ENCODE results near the gene KIAA0232.
A peak's percentile ranks its signal among the peaks of the same experiment; 100 is the strongest.

The KIAA0232 gene

DNA sequence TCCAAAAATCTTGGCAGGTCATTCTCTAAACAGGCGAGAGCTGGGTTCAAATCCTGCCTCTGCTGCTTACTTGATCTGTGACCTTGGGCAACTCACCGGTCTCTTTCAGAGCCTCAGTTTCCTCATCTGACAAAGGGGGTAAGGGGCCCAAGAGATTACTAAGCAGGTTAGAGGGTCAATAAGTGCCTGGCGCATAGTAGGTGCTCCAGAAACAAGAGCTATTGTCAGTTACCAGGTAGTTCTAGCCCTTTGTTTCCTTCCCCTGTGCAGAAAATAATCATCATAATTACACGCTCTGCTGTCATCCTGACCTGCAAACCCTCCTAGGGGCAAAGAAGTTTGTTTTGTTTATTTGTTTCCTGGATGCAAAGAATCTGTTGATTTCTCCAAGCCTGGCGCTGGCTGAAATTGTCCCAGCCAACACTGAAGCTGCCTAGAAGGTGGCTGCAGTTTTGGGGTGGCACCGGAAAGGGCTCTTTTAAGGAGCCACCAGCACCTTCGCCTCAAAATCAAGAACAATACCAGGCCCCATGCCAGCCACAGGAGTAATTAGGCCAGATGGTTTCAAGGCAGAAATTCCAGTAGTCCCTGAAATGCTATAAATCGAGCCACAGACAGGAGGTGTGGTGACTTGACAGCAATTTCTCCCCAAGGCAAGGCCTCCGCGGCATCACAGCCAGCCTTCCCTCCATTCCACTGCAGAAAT lies 10.2 kb upstream of the KIAA0232 start:
- Histone ChIP-seq H3K9ac (ENCODE audit: low read length) (no peak overlapping the region), H3K4me3 (ENCODE audit: low read length) (no peak overlapping the region)

DNA sequence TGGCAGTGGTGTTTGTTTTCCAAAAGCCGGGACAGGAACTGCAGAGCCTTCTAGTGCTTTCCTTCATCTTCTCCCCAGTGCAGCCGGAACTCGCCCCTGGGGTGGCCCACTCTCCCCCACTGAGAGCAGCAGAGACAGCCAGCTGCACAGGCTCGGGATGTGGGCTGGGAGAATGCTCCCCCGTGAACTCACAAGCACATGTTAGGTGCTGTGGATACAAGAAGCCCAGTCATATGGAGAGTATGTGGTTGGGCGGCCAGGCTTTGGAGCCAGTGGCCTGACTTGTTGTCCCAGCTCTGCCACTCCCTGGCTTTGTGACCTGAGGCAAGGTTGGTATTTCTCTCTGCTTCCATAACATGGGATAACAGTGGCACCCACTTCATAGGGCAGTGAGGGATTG lies 9.4 kb upstream of the KIAA0232 start:
- Histone ChIP-seq H3K4me1 (ENCODE audit: control insufficient read depth, insufficient read depth, low read length) (peaks cover 7% of the 10 kb centered on the region), H3K4me3 (ENCODE audit: low read length) (no peak overlapping the region), H3K27me3 (ENCODE audit: control insufficient read depth, insufficient read depth, low read length) (peaks cover 5% of the 10 kb centered on the region), H3K9ac (ENCODE audit: low read length) (no peak overlapping the region), H3K9me3 (ENCODE audit: control insufficient read depth, low read length) (no peaks in the 10 kb centered on the region), H3K36me3 (ENCODE audit: control insufficient read depth, insufficient read depth, low read length) (no peaks in the 10 kb centered on the region)

More for the DNA sequence above, 10.2 kb upstream of the KIAA0232 start:
- Histone ChIP-seq H3K27me3 (ENCODE audit: control insufficient read depth, insufficient read depth, low read length) (peaks cover 5% of the 10 kb centered on the region), H3K36me3 (ENCODE audit: control insufficient read depth, insufficient read depth, low read length) (no peaks in the 10 kb centered on the region), H3K9me3 (ENCODE audit: control insufficient read depth, low read length) (no peaks in the 10 kb centered on the region), H3K4me1 (ENCODE audit: control insufficient read depth, insufficient read depth, low read length) (peaks cover 14% of the 10 kb centered on the region)

DNA sequence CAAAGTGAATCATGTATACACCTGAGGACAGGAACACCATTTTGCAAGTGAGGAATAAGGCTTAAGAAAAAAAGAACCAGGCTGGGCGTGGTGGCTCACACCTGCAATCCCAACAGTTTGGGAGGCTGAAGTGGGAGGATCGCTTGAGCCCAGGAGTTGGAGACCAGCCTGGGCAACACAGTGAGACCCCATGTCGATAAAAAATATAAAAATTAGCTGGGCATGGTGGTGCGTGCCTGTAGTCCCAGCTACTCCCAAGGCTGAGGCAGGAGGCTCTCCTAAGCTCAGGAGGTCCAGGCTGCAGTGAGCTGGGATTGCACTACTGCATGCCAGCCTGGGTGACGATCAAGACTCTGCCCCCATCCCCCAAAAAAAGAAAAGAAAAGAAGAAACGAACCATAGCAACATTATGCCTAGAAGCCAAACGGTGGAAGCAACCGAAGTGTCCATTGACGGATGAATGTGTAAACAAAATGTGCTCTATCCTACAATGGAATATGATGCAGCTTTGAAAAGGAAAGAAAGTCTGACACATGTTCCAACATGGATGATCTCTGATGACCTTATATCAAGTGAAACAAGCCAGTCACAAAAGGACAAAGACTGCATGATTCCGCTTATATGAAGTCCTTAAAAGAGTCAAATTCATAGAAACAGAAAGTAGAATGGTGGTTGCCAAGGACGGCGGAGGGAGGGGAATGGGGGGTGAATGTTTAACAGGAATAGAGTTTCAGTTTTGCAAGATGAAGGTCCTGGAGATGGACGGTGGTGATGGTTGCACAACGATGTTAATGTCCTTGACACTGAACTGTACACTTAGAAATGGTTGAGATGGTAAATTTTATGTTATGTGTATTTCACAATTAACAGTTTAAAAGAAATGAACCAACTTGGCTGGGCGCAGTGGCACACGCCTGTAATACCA lies 8.6 kb upstream of the KIAA0232 start:
- no peaks in the 10 kb centered on the region for H3K9me3 ChIP-seq (ENCODE audit: control insufficient read depth, low read length)
- peaks cover 5% of the 10 kb centered on the region for H3K27me3 ChIP-seq (ENCODE audit: control insufficient read depth, insufficient read depth, low read length)
- no peak overlapping the region for H3K9ac ChIP-seq (ENCODE audit: low read length)
- no peak overlapping the region for H3K4me3 ChIP-seq (ENCODE audit: low read length)
- no peaks in the 10 kb centered on the region for H3K4me1 ChIP-seq (ENCODE audit: control insufficient read depth, insufficient read depth, low read length)
- H3K36me3 ChIP-seq (ENCODE audit: control insufficient read depth, insufficient read depth, low read length), result no peaks in the 10 kb centered on the region

DNA sequence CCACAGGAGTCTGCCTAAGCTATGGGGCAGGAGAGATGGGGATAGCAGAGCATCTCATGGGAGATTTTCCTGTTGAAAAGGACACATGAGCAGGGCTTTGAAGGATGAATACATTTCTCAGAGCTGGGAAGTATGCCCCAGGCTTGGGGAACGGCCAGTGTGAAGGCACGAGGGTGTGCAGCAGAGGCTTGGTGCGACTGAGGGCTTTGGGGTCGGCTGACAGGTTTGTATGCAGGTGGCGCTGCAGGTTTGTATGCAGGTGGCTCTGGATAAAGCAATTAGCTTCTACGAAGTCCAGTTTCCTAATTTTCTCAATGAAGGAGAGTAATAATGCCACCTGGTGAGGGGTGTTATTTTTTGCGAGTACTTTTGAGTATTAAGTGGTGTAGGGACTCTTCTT lies 6.8 kb upstream of the KIAA0232 start:
- no peaks in the 10 kb centered on the region for H3K9me3 ChIP-seq (ENCODE audit: control insufficient read depth, low read length)

GRCh38 chr4:6776920-6777635 lies 5.4 kb upstream of the KIAA0232 start:
- Histone ChIP-seq H3K4me3 (ENCODE audit: low read length) (no peak overlapping the region), H3K4me1 (ENCODE audit: control insufficient read depth, insufficient read depth, low read length) (no peaks in the 10 kb centered on the region), H3K27me3 (ENCODE audit: control insufficient read depth, insufficient read depth, low read length) (peaks cover 5% of the 10 kb centered on the region), H3K9ac (ENCODE audit: low read length) (no peak overlapping the region), H3K9me3 (ENCODE audit: control insufficient read depth, low read length) (no peaks in the 10 kb centered on the region), H3K36me3 (ENCODE audit: control insufficient read depth, insufficient read depth, low read length) (no peaks in the 10 kb centered on the region)

More for the DNA sequence above, 6.8 kb upstream of the KIAA0232 start:
- no peak overlapping the region for H3K9ac ChIP-seq (ENCODE audit: low read length)
- H3K27me3 ChIP-seq (ENCODE audit: control insufficient read depth, insufficient read depth, low read length), result peaks cover 5% of the 10 kb centered on the region
- H3K36me3 ChIP-seq (ENCODE audit: control insufficient read depth, insufficient read depth, low read length), result no peaks in the 10 kb centered on the region
- no peak overlapping the region for H3K4me3 ChIP-seq (ENCODE audit: low read length)
- no peaks in the 10 kb centered on the region for H3K4me1 ChIP-seq (ENCODE audit: control insufficient read depth, insufficient read depth, low read length)

DNA sequence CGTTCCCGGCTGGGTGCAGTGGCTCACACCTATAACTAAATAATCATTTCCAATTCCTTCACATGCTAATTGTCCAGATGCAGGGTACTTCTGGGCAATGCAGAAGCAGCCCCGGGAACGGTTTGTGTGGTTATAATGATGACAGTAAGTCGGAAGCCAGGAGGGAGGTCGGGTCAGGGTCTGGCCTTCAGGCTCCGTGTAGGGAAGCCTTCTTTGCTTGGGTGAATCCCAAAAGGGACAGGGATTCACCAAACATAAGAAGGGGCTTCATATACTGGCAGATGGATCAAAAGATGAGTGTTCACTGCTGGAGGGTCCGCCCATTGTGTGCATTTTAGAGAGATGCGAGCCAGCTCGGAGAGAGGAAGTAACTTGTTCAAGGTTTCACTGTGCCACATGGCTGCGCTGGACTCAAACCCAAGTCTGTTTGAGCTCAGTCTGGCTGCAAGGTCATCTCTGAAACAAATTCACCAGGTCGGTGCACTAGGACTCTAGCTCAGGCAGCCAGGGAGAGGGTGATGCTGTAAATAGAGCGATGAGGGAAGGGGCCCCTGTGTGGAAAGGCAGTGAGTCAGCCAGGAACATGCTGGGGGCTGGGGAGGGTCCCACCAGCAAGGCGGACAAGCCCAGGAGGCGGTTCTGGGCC lies 4.8 kb upstream of the KIAA0232 start:
- Histone ChIP-seq H3K27me3 (ENCODE audit: control insufficient read depth, insufficient read depth, low read length) (peaks cover 5% of the 10 kb centered on the region), H3K9ac (ENCODE audit: low read length) (no peak overlapping the region), H3K4me3 (ENCODE audit: low read length) (no peak overlapping the region), H3K9me3 (ENCODE audit: control insufficient read depth, low read length) (no peaks in the 10 kb centered on the region), H3K4me1 (ENCODE audit: control insufficient read depth, insufficient read depth, low read length) (no peaks in the 10 kb centered on the region), H3K36me3 (ENCODE audit: control insufficient read depth, insufficient read depth, low read length) (no peaks in the 10 kb centered on the region)

GRCh38 chr4:6778435-6778834 lies 4.1 kb upstream of the KIAA0232 start:
- Histone ChIP-seq H3K36me3 (ENCODE audit: control insufficient read depth, insufficient read depth, low read length) (no peaks in the 10 kb centered on the region), H3K27me3 (ENCODE audit: control insufficient read depth, insufficient read depth, low read length) (peaks cover 5% of the 10 kb centered on the region), H3K9ac (ENCODE audit: low read length) (no peak overlapping the region), H3K4me1 (ENCODE audit: control insufficient read depth, insufficient read depth, low read length) (no peaks in the 10 kb centered on the region), H3K9me3 (ENCODE audit: control insufficient read depth, low read length) (no peaks in the 10 kb centered on the region), H3K4me3 (ENCODE audit: low read length) (no peak overlapping the region)

DNA sequence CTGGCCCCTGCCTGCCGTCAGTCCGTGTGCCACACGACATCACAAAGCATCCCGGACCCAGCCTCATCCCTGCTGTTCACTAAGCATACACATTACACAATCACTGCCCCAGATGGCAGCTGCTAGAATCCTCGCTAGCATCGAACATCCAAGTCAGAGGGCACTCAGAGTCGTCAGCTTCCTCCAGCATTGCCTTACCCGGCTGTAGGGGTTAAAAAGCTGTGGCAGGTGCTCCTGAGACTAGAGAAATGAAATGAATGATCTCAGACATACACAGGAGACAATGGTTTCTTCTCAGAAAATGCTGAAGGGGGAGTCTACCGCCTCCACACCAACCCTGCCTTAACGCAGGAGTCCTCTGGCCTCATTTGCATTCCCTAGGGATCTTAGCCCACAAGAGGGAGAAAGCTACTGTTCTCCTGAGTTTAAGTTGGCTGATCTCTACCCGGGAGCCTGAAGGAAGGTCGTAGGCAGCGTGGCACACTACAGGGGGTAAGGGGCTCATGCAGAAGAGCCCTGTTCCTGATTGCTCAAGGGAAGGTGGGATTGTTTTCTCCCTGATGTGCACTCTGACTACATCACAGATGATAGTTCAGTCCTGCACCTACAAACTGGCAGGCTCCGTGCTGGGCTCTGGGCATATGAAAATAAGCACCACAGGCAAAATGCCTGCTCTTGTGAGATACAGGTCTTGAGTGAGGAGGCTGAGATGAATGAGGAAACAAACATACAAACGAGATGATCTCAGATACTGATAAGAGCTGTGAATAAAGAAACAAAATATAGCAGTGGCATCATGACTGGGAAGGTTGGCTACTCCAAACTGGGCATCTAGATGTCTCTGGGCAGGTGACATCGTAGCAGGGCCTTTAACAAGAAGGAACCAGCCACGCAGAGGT lies 2.6 kb upstream of the KIAA0232 start:
- H3K9ac ChIP-seq (ENCODE audit: low read length), result no peak overlapping the region
- no peaks in the 10 kb centered on the region for H3K36me3 ChIP-seq (ENCODE audit: control insufficient read depth, insufficient read depth, low read length)
- no peak overlapping the region for H3K4me3 ChIP-seq (ENCODE audit: low read length)
- peaks cover 5% of the 10 kb centered on the region for H3K27me3 ChIP-seq (ENCODE audit: control insufficient read depth, insufficient read depth, low read length)
- H3K4me1 ChIP-seq (ENCODE audit: control insufficient read depth, insufficient read depth, low read length), result no peaks in the 10 kb centered on the region
- no peaks in the 10 kb centered on the region for H3K9me3 ChIP-seq (ENCODE audit: control insufficient read depth, low read length)

- no peaks in the 10 kb centered on the region for H3K9me3 ChIP-seq (ENCODE audit: control insufficient read depth, low read length)
- H3K27me3 ChIP-seq (ENCODE audit: control insufficient read depth, insufficient read depth, low read length), result peaks cover 5% of the 10 kb centered on the region
- H3K4me3 ChIP-seq (ENCODE audit: low read length), result no peak overlapping the region
- H3K36me3 ChIP-seq (ENCODE audit: control insufficient read depth, insufficient read depth, low read length), result no peaks in the 10 kb centered on the region
- no peaks in the 10 kb centered on the region for H3K4me1 ChIP-seq (ENCODE audit: control insufficient read depth, insufficient read depth, low read length)
- no peak overlapping the region for H3K9ac ChIP-seq (ENCODE audit: low read length)
Observed at GRCh38 chr4:6781113-6781512, 1.4 kb upstream of the KIAA0232 start.

DNA sequence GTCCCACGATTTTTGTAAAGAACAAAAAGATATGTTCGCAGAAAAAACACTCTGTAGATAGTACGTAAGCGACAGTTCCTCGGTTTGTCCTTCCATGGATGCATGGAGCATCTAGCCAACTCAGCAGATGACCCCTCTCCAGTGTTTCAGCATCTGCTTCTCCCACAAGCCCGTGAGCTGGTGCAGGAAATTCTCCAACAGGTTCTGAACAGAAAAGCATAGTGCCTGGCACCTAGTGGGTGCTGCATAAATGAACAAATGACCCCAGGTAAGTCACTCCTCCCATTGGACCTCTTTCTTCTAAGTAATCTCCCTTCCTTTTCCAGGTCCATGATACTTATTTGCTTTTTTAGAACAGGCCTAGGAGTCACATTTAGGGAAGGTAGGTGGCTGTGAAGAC lies 966 bp upstream of the KIAA0232 start:
- no peaks in the 10 kb centered on the region for H3K36me3 ChIP-seq (ENCODE audit: control insufficient read depth, insufficient read depth, low read length)
- no peaks in the 10 kb centered on the region for H3K4me1 ChIP-seq (ENCODE audit: control insufficient read depth, insufficient read depth, low read length)
- H3K4me3 ChIP-seq (ENCODE audit: low read length), result no peak overlapping the region
- H3K27me3 ChIP-seq (ENCODE audit: control insufficient read depth, insufficient read depth, low read length), result peaks cover 5% of the 10 kb centered on the region
- peak overlapping the region; percentile 78 for H3K9ac ChIP-seq (ENCODE audit: low read length)
- H3K9me3 ChIP-seq (ENCODE audit: control insufficient read depth, low read length), result no peaks in the 10 kb centered on the region

DNA sequence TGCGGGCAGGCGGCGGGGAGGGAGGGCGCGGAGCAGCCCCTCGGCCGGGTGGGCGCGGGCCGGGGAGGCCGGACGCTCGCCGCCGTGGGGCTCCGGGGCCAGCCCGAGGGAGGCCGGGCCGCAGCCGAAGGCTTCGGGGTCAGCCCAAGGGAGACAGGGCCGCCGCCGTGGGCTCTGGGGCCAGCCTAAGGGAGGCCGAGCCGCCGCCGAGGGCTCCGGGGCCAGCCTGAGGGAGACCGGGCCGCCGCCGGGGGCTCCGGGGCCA lies 251 bp downstream of the KIAA0232 start:
- Histone ChIP-seq H3K9ac (ENCODE audit: low read length) (peak overlapping the region; percentile 96), H3K4me3 (ENCODE audit: low read length) (peak overlapping the region; percentile 62), H3K27me3 (ENCODE audit: control insufficient read depth, insufficient read depth, low read length) (no peaks in the 10 kb centered on the region), H3K9me3 (ENCODE audit: control insufficient read depth, low read length) (no peaks in the 10 kb centered on the region), H3K4me1 (ENCODE audit: control insufficient read depth, insufficient read depth, low read length) (no peaks in the 10 kb centered on the region), H3K36me3 (ENCODE audit: control insufficient read depth, insufficient read depth, low read length) (no peaks in the 10 kb centered on the region)
